HepG2 (cell line): ENCODE results near the gene ZNF792. TPM values are rescaled to one million over a fixed set of nuclear protein-coding genes. Genes with fewer than 3 reads are reported as not detected.
A peak's percentile ranks its signal among the peaks of the same experiment; 100 is the strongest.

Experiments
- CEBPB ChIP-seq: IDR thresholded peaks from 2 replicates; pipeline ENCODE4 v1.6.1; 2011; ENCODE audit warnings: low read depth, low read length, improper control_type of control experiment, borderline replicate concordance
- EZH2 ChIP-seq: conservative IDR thresholded peaks from 2 replicates; pipeline ENCODE4 v1.6.1; 2012; ENCODE audit warnings: mild to moderate bottlenecking, low read depth, low read length, moderate library complexity
- HES4 ChIP-seq: sonication (generic); formaldehyde crosslinking; IDR thresholded peaks from 2 replicates; pipeline ENCODE4 v1.9.0; 2021; ENCODE audit warnings: mild to moderate bottlenecking, missing genetic modification reagents, borderline replicate concordance
- NCOA5 ChIP-seq: sonication (generic); formaldehyde crosslinking; IDR thresholded peaks from 2 replicates; pipeline ENCODE4 v1.4.0; 2020; ENCODE audit warnings: missing genetic modification reagents
- SMC3 ChIP-seq: IDR thresholded peaks from 2 replicates; pipeline ENCODE4 v1.6.1; 2011; ENCODE audit warnings: low read length, improper control_type of control experiment
- SRSF4 ChIP-seq: fragments of 200-400 bp; formaldehyde crosslinking; IDR thresholded peaks from one replicate; pipeline ENCODE4 v1.6.1; 2018; ENCODE audit warnings: mild to moderate bottlenecking, low read depth, low read length, moderate library complexity; ENCODE audit not compliant: poor library complexity, severe bottlenecking
- SRSF9 ChIP-seq: fragments of 200-400 bp; formaldehyde crosslinking; IDR thresholded peaks from 2 replicates; pipeline ENCODE4 v1.6.1; 2018; ENCODE audit warnings: borderline replicate concordance, mild to moderate bottlenecking, low read depth, low read length; ENCODE audit not compliant: insufficient read depth, poor library complexity, severe bottlenecking
- ZFP36 ChIP-seq: fragments of 150-350 bp; IDR thresholded peaks from 2 replicates; pipeline ENCODE4 v1.6.1; 2018; ENCODE audit warnings: borderline replicate concordance, low read length, low read depth; ENCODE audit not compliant: partially characterized antibody
- ZKSCAN1 ChIP-seq: fragments of 150-350 bp; IDR thresholded peaks from 2 replicates; pipeline ENCODE4 v1.6.1; 2014; ENCODE audit warnings: low read length
- ZNF235 ChIP-seq: sonication (generic); formaldehyde crosslinking; IDR thresholded peaks from 2 replicates; pipeline ENCODE4 v1.8.1; 2023; ENCODE audit warnings: mild to moderate bottlenecking, missing genetic modification reagents, borderline replicate concordance
- ZNF260 ChIP-seq: sonication (generic); formaldehyde crosslinking; IDR thresholded peaks from 2 replicates; pipeline ENCODE4 v1.4.0; 2020; ENCODE audit warnings: missing genetic modification reagents, low read depth, mild to moderate bottlenecking, borderline replicate concordance
- ZNF605 ChIP-seq: sonication (generic); formaldehyde crosslinking; IDR thresholded peaks from 2 replicates; pipeline ENCODE4 v1.8.0; 2022; ENCODE audit warnings: mild to moderate bottlenecking, missing genetic modification reagents
- ZNF768 ChIP-seq: sonication (generic); formaldehyde crosslinking; IDR thresholded peaks from 2 replicates; pipeline ENCODE4 v1.4.0; 2020; ENCODE audit warnings: missing genetic modification reagents
- polyA plus RNA-seq, 8 experiments: library from polyadenylated mRNA; depleted of rRNA in 3 of 8; stranded (reverse) in 7 of 8; unstranded in 1 of 8; fragments of >200 nt; fragmentation: Illumina TruSeq in 4 of 8; extraction: Trizol in 4 of 8; gene quantifications; 2 replicates each; pipeline versions ENCODE4 v1.2.1 to v1.2.3, GENCODE V29; 2011 to 2016; ENCODE audit warnings: low read depth in 4 of 8, missing spikeins in 1 of 8, mixed read lengths in 1 of 8; ENCODE audit not compliant: insufficient read depth in 1 of 8
- total RNA-seq, 5 experiments: library from RNA; depleted of rRNA; stranded (reverse); fragments of >200 nt; fragmentation: Illumina TruSeq; extraction: Trizol; gene quantifications; 2 replicates each; pipeline ENCODE4 v1.2.3, GENCODE V29; 2016; ENCODE audit warnings: low read depth in 1 of 5
- TF ChIP-seq, protein P1 (sequence below): sonication (generic); formaldehyde crosslinking; IDR thresholded peaks from 2 replicates; pipeline ENCODE4 v1.5.0; 2020; ENCODE audit warnings: missing genetic modification reagents
- TF ChIP-seq, protein P2 (sequence below): IDR thresholded peaks from 2 replicates; pipeline ENCODE4 v1.6.1; 2012; ENCODE audit warnings: low read length, improper control_type of control experiment
- TF ChIP-seq, protein P3 (sequence below): sonication (generic); formaldehyde crosslinking; IDR thresholded peaks from 2 replicates; pipeline ENCODE4 v1.4.0; 2020; ENCODE audit warnings: missing genetic modification reagents, borderline replicate concordance
- TF ChIP-seq, protein P4 (sequence below): sonication (generic); formaldehyde crosslinking; IDR thresholded peaks from 2 replicates; pipeline ENCODE4 v1.5.0; 2020; ENCODE audit warnings: missing genetic modification reagents, mild to moderate bottlenecking, borderline replicate concordance

The ZNF792 gene
- total and polyA plus RNA-seq, 2 of the 13 experiments (the other 11 are each of a cell fraction or from before 2014, with no cell fraction given), result 5.5 to 11.5 TPM

DNA sequence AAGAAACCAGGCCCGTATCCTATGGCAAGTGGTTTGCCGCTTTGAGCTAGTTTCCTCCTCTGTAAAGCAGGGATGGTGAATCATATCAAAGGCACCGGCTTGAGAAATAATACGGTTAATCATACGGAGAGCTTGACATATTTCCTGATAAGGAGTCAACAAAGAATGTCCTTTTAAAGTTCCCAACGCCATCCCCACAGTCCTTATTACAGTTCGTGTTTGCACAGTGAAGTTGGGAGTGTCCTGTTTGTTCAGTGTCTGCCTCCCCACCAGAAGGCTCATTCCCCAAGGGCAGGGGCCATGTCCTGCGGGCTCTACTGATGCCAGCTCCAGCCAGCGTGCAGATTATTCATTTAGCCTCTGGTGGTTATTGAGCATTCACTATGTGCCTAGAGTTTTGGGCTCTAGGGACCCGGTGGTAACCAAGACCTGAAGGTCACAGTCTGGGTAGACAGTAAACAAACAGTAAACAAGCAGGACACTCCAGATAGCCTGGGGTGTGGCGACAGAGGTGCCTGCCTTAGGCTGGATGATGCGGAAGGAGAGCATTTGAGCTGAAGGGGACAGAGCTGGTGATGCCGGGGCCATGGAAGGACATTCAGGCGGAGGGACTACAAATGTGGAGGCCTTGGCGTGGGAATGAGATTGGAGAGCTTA, 42.4 kb upstream of the ZNF792 start (continued):
- no peak for TF ChIP-seq ZNF260 (CRISPR knock-in tag)
- TF ChIP-seq EZH2, result no peak
- TF ChIP-seq, protein P1, sequence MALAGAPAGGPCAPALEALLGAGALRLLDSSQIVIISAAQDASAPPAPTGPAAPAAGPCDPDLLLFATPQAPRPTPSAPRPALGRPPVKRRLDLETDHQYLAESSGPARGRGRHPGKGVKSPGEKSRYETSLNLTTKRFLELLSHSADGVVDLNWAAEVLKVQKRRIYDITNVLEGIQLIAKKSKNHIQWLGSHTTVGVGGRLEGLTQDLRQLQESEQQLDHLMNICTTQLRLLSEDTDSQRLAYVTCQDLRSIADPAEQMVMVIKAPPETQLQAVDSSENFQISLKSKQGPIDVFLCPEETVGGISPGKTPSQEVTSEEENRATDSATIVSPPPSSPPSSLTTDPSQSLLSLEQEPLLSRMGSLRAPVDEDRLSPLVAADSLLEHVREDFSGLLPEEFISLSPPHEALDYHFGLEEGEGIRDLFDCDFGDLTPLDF (CRISPR knock-in tag), result no peak
- TF ChIP-seq, protein P2, sequence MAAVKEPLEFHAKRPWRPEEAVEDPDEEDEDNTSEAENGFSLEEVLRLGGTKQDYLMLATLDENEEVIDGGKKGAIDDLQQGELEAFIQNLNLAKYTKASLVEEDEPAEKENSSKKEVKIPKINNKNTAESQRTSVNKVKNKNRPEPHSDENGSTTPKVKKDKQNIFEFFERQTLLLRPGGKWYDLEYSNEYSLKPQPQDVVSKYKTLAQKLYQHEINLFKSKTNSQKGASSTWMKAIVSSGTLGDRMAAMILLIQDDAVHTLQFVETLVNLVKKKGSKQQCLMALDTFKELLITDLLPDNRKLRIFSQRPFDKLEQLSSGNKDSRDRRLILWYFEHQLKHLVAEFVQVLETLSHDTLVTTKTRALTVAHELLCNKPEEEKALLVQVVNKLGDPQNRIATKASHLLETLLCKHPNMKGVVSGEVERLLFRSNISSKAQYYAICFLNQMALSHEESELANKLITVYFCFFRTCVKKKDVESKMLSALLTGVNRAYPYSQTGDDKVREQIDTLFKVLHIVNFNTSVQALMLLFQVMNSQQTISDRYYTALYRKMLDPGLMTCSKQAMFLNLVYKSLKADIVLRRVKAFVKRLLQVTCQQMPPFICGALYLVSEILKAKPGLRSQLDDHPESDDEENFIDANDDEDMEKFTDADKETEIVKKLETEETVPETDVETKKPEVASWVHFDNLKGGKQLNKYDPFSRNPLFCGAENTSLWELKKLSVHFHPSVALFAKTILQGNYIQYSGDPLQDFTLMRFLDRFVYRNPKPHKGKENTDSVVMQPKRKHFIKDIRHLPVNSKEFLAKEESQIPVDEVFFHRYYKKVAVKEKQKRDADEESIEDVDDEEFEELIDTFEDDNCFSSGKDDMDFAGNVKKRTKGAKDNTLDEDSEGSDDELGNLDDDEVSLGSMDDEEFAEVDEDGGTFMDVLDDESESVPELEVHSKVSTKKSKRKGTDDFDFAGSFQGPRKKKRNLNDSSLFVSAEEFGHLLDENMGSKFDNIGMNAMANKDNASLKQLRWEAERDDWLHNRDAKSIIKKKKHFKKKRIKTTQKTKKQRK, result no peak
- no peak for TF ChIP-seq SRSF9
- TF ChIP-seq ZNF235 (CRISPR knock-in tag), result no peak
- no peak for TF ChIP-seq ZFP36
- TF ChIP-seq, protein P3, sequence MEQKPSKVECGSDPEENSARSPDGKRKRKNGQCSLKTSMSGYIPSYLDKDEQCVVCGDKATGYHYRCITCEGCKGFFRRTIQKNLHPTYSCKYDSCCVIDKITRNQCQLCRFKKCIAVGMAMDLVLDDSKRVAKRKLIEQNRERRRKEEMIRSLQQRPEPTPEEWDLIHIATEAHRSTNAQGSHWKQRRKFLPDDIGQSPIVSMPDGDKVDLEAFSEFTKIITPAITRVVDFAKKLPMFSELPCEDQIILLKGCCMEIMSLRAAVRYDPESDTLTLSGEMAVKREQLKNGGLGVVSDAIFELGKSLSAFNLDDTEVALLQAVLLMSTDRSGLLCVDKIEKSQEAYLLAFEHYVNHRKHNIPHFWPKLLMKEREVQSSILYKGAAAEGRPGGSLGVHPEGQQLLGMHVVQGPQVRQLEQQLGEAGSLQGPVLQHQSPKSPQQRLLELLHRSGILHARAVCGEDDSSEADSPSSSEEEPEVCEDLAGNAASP (CRISPR knock-in tag), result peak; percentile 91; the same call in 1 of the 2 replicates
- no peak for TF ChIP-seq SRSF4
- TF ChIP-seq, protein P4, sequence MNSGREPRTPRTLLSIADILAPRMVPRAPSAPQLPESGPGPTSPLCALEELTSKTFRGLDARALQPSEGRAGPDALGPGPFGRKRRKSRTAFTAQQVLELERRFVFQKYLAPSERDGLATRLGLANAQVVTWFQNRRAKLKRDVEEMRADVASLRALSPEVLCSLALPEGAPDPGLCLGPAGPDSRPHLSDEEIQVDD (CRISPR knock-in tag), result no peak
- TF ChIP-seq ZNF768 (CRISPR knock-in tag), result no peak
- no peak for TF ChIP-seq ZKSCAN1
- no peak for TF ChIP-seq NCOA5
- TF ChIP-seq SMC3, result peak; percentile 15; the same call in 1 of the 2 replicates
- TF ChIP-seq ZNF605 (CRISPR knock-in tag), result peak; percentile 56; the same call in 1 of the 2 replicates
- TF ChIP-seq HES4, result no peak
- no peak; the same call in 1 of the 2 replicates for TF ChIP-seq CEBPB
